GM04504 (cell line): ENCODE data around the gene CBARP.

Experiments used
- DNase-seq: peaks from one replicate; pipeline ENCODE4 v3.0.0-alpha.2; 2012; ENCODE audit warnings: low read depth

The CBARP gene

GRCh38 chr19:1239796-1240737, 2.3 kb upstream of the CBARP start:
- peak; percentile 75 for DNase-seq

DNA sequence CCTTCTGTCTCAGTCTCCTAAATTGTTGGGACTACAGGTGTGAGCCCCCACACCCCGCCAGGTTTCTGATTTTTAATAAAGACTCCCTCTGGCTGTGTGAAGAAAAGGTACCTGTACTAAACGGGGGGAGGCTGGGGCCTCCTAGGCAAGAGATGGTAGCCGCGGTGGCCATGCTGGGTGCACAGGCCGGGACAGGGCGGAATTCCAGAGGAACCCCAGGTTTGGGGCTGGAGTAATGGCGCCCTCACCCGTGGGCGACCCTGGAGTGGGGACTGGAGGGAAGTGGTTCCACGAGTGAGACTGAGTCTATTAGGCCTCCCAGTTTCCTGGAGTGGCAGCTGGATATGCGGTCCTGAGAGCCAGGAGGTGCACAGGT, 1.6 kb upstream of the CBARP start:
- DNase-seq: no peak

GRCh38 chr19:1238369-1239303, 831 bp upstream of the CBARP start:
- DNase-seq: no peak

DNA sequence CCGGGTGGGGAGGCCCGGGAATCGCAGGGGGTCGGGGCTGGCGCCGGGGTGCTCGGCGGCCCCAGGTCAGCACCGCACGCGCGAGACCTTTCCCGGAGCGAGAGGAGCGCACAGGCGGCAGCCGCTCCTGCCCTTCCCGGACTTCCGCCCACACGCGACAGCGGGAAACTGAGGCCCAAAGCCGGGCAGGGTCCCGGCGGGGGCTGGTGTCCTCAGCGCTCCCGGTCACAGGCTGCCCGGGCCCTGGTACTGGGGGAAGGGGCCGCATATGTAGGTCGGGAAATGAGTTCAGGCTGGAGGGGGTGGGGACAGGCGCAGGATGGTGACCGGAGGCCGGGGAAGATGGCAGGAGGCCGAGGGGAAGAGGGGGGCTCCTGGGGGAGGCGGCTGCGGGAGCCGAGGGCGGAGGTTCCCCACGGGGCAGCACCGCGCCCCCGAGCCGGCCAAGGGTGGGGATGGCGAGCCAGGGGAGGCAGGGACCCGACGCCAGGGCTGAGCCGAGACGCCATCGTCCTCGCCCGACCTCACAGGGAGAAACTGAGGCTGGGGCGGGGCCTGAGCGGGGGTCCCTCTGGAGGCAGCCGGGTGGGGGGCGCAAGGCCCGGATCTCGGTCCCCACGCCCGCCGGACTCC, 662 bp downstream of the CBARP start:
- no peak for DNase-seq

- no peak for DNase-seq
These were observed 1.2 kb downstream of the CBARP start for GRCh38 chr19:1236576-1236975.

DNA sequence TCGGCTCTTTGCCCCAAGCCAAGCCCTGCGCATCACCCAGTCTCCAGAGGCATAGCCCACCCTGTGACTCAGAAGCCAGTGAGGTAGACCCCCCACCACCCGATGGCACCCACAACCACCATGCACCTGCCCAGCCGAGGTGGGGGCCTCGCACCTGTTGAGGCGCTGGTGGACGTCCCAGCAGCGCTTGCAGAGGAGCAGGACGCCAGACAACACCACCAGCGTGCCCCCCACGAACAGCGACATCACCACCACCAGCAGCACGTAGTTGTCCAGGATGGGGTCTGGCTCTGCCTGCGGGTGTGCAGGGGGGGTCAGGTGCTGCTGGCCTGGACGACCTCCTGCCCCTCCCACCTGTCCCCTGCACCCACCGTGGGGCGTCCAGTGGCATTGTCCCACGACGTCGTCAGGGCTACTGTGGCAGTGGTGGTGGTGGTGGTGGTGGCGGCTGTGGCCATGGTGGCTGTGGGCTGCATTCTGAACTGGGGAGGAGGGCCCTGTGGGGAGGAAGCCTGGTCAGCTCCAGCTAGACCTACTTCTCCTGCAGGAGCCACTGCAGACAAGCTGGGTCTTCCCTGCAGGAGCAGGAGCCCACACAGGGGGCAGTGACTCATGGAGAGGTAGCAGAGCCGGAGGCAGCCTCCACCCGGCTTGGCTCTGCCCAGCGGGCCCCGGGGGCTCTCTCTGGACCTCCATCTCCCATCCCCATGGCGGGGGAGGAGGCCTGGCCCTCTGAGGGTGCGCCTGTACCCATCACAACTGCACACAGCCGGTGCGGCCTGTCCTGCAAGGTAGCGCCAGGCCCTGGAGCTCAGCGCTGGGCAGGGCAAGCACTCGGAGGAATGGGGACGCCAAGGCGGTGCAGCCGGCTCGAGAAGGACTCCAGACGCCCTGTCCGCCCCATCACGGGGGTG, 1.9 kb downstream of the CBARP start:
- DNase-seq: no peak

DNA sequence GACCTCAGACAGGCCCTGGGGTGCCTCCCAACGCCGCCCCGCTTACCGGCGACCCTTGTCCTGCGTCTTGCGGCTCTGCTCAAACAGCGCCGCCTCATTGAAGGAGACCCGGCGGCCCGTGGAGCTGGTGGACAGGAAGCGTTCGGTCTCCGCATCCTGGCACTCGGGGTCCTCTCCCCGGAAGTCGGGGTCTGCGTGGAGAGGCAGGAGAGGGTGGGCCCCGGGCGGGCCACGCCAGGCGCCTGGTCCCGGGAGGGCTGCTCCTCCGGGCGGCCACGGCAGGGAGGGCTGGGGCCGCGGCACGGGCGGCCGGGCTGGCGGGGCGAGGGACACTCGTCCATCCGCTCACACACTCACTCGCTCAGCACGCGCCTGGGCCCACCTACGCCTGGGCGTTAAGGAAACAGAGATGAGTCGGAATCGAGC, 2.8 kb downstream of the CBARP start:
- DNase-seq: no peak

DNA sequence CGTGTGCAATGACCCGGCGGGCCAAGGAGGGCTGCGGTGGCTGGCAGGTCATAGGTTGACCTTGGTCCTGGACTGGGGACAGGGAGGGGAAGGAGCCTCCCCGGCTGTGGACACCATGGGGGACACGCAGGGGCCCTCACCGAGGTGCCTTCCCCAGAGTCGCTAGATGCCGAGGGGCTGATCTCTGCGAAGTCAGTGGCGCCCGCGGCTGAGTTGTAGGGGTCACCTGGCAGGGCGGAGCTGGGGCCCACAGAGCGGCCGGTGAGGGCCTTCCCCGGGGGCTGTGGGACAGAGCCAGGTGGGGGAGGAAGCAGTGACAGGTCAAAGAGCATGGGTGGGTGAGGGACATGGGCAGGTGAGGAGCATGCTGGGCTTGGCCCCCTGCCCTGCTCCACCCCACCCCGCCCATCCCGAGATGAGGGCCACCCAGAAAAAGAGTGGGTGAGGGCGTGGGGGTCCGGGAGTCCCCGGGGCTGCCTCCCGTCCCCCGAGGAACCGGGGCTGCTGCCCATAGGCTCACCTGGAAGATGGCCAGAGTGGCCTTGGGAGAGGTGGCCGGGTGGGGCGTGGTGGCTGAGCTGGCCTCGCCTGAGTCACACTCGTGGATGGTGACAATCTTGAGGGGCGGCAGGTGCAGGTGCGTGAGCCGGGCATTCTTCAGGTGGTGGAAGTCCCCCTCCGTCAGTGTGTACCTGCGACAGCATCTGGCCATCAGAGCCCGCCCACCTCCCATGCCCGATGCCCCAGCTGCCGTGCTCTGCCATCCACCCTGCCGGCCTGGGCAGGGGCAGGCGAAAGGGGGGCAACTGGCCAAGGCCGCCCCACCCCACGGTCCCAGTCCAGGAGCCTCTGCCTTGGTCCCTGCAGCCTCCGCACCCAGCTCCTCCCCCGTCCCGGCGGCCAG, 3.5 kb downstream of the CBARP start:
- no peak for DNase-seq

DNA sequence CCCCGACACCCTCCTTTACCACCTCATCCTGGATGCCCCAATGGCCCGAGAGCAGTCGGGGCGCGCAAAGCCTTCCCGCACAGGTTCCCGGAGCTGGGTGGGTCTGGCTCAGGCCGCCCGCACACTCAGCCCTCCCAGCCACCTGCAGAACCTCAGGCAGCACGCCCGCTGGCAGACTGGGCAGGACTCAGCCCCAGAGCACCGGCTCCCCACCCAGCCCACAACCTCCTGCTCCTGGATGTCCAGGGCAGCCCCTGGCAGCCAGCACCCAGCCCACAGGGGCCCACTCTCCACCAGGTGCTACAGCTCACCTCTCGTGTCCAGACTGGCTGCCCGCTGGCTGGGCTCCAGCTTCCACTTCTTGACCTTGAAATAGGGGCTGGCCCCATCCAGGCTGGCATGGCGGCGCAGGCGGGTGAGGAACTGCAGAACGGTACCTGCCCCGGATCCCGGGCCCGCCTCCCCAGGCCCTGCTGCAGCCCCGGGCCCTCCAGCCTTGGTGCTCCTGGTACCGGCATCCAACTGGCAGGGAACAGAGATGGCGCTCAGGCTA, 4.6 kb downstream of the CBARP start:
- DNase-seq: no peak

DNA sequence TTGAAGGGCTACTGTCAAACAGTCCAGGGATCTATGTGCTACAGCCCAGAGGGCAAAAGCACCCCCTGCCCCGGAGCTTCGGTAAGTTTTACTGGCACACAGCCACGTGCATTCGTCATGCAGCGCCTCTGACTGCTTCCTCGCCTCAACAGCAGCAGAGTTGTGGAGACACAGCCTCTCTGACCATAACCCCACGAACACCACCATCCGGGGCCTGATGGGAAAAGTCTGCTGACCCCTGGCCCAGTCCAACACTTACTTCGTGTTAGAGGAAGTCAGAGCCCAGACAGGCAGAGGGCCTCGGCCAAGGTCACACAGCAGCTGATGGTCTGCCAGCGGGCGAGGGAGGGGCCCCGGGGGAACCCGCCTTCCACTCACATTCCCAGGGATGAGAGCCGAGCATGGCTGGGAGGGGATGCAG, 5.1 kb downstream of the CBARP start:
- DNase-seq: no peak

GRCh38 chr19:1231729-1232637, 5.8 kb downstream of the CBARP start:
- no peak for DNase-seq

- DNase-seq: no peak
These were observed 6.9 kb downstream of the CBARP start for GRCh38 chr19:1230783-1231489.

DNA sequence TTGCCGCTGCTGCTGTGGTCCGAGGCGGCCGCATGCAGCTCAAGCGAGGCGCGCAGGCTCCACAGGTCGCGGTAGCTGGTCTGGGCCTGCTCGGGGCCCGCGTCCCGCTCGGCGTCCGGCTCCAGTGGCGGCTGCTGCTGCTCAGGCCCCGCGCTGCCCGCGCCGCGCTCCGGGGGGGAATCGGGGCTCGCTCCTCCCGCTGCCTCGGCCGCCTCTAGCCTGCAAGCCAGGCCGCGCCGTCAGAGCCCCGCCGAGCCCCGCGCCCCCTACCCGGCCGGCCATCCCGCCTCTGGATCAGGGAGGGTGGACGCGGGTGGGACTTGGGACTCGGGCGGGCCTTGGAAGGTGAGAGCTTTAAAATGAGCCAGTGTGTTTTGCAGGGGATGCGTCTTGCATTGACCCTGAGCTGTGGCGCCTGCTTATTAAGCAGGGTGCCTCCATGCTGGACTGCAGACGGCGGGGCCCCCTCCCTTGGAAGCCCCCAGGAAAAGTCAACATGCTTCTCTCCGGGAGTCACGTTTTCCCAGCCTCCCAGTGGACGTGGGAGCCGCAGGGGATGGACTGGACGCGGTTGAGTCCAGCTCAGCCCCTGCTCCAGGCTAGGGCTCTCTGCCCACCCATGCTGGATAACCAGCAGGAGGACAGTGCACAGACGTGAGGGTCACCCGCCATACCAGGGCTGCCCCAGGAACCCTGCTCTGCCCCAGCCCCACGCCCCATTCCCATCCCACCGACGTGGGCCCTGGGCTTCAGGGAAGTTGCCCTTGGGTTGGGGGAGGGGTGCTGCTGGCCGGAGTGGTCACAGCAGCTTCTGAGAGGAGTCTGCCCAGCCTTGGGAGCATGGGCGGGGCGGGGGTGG, 7.7 kb downstream of the CBARP start:
- DNase-seq: no peak

GRCh38 chr19:1229056-1229923, 8.5 kb downstream of the CBARP start:
- no peak for DNase-seq

- DNase-seq: no peak
These were observed 9.4 kb downstream of the CBARP start for GRCh38 chr19:1228161-1228957.
